Measurements from ENCODE around the gene PIP5K1C. TPM values are rescaled to one million over a fixed set of nuclear protein-coding genes. Genes with fewer than 3 reads are reported as not detected.
"Not testable (repeated sequence)": the region's sequence is repeated elsewhere in the genome, so short reads cannot be mapped to it uniquely, and the experiment has no call there.

The PIP5K1C gene
- total and polyA plus RNA-seq, 9 donors = 8.4 to 30.0 (median 23.9) TPM

- H3K27me3 ChIP-seq (ENCODE audit: control insufficient read depth, insufficient read depth, low read length) = no peaks in the 10 kb centered on the region
- 33% methylated on average over 29 of the region's 34 CpGs for WGBS (ENCODE audit: insufficient coverage)
These were observed 31.8 kb downstream of the PIP5K1C start for GRCh38 chr19:3668331-3669081.

GRCh38 chr19:3667766-3668165, 32.5 kb downstream of the PIP5K1C start:
- 68% methylated on average over 10 of the region's 17 CpGs for WGBS (ENCODE audit: insufficient coverage)
- no peaks in the 10 kb centered on the region for H3K9me3 ChIP-seq (replicated peaks; ENCODE audit: control insufficient read depth, low read depth, low read length)
- peaks cover 55% of the 10 kb centered on the region for H3K4me1 ChIP-seq (ENCODE audit: control insufficient read depth, insufficient read depth, low read length)
- DNase-seq = no peak
- H3K4me3 ChIP-seq (ENCODE audit: low read length) = no peak overlapping the region
- no peaks in the 10 kb centered on the region for H3K27me3 ChIP-seq (ENCODE audit: control insufficient read depth, insufficient read depth, low read length)
- H3K36me3 ChIP-seq (ENCODE audit: control insufficient read depth, insufficient read depth, low read length) = peaks cover 31% of the 10 kb centered on the region
- peak overlapping the region; percentile 55 for H3K27ac ChIP-seq (ENCODE audit: low read length)

More at GRCh38 chr19:3668331-3669081, 31.8 kb downstream of the PIP5K1C start:
- DNase-seq = peak; percentile 61
- Histone ChIP-seq H3K9me3 (replicated peaks; ENCODE audit: control insufficient read depth, low read depth, low read length) (no peaks in the 10 kb centered on the region), H3K4me1 (ENCODE audit: control insufficient read depth, insufficient read depth, low read length) (peaks cover 55% of the 10 kb centered on the region), H3K4me3 (ENCODE audit: low read length) (no peak overlapping the region), H3K36me3 (ENCODE audit: control insufficient read depth, insufficient read depth, low read length) (peaks cover 24% of the 10 kb centered on the region), H3K27ac (ENCODE audit: low read length) (peak overlapping the region; percentile 59)

- Histone ChIP-seq H3K27me3 (ENCODE audit: control insufficient read depth, insufficient read depth, low read length) (no peaks in the 10 kb centered on the region), H3K36me3 (ENCODE audit: control insufficient read depth, insufficient read depth, low read length) (peaks cover 32% of the 10 kb centered on the region), H3K27ac (ENCODE audit: low read length) (no peak overlapping the region), H3K4me1 (ENCODE audit: control insufficient read depth, insufficient read depth, low read length) (peaks cover 49% of the 10 kb centered on the region), H3K4me3 (ENCODE audit: low read length) (no peak overlapping the region), H3K9me3 (replicated peaks; ENCODE audit: control insufficient read depth, low read depth, low read length) (no peaks in the 10 kb centered on the region)
- no peak for DNase-seq
- 69% methylated on average over 15 of the region's 18 CpGs for WGBS (ENCODE audit: insufficient coverage)
These were observed 33.1 kb downstream of the PIP5K1C start for GRCh38 chr19:3667037-3667638.

GRCh38 chr19:3666545-3666856, 33.8 kb downstream of the PIP5K1C start:
- H3K27me3 ChIP-seq (ENCODE audit: control insufficient read depth, insufficient read depth, low read length); H3K9me3 ChIP-seq (replicated peaks; ENCODE audit: control insufficient read depth, low read depth, low read length); DNase-seq; H3K4me3 ChIP-seq (ENCODE audit: low read length); H3K27ac ChIP-seq (ENCODE audit: low read length): not testable (repeated sequence)
- H3K36me3 ChIP-seq (ENCODE audit: control insufficient read depth, insufficient read depth, low read length) = peaks cover 37% of the 10 kb centered on the region
- H3K4me1 ChIP-seq (ENCODE audit: control insufficient read depth, insufficient read depth, low read length) = peaks cover 43% of the 10 kb centered on the region
- 86% methylated on average over 12 of the region's 14 CpGs for WGBS (ENCODE audit: insufficient coverage)

GRCh38 chr19:3665681-3666544, 34.4 kb downstream of the PIP5K1C start:
- 37% methylated on average over 40 of the region's 40 CpGs for WGBS (ENCODE audit: insufficient coverage)
- Histone ChIP-seq H3K4me3 (ENCODE audit: low read length) (no peak overlapping the region), H3K9me3 (replicated peaks; ENCODE audit: control insufficient read depth, low read depth, low read length) (peaks cover 3% of the 10 kb centered on the region), H3K36me3 (ENCODE audit: control insufficient read depth, insufficient read depth, low read length) (peaks cover 42% of the 10 kb centered on the region), H3K27me3 (ENCODE audit: control insufficient read depth, insufficient read depth, low read length) (no peaks in the 10 kb centered on the region), H3K4me1 (ENCODE audit: control insufficient read depth, insufficient read depth, low read length) (peaks cover 41% of the 10 kb centered on the region), H3K27ac (ENCODE audit: low read length) (no peak overlapping the region)
- DNase-seq = peak; percentile 47

- DNase-seq = no peak
- Histone ChIP-seq H3K4me3 (ENCODE audit: low read length) (no peak overlapping the region), H3K27ac (ENCODE audit: low read length) (no peak overlapping the region), H3K36me3 (ENCODE audit: control insufficient read depth, insufficient read depth, low read length) (peaks cover 49% of the 10 kb centered on the region), H3K4me1 (ENCODE audit: control insufficient read depth, insufficient read depth, low read length) (peaks cover 40% of the 10 kb centered on the region), H3K27me3 (ENCODE audit: control insufficient read depth, insufficient read depth, low read length) (no peaks in the 10 kb centered on the region), H3K9me3 (replicated peaks; ENCODE audit: control insufficient read depth, low read depth, low read length) (peaks cover 3% of the 10 kb centered on the region)
- 86% methylated on average over 15 of the region's 19 CpGs for WGBS (ENCODE audit: insufficient coverage)
These were observed 35.2 kb downstream of the PIP5K1C start for GRCh38 chr19:3664879-3665642.

- DNase-seq = no peak
- peaks cover 3% of the 10 kb centered on the region for H3K9me3 ChIP-seq (replicated peaks; ENCODE audit: control insufficient read depth, low read depth, low read length)
- peaks cover 28% of the 10 kb centered on the region for H3K4me1 ChIP-seq (ENCODE audit: control insufficient read depth, insufficient read depth, low read length)
- H3K4me3 ChIP-seq (ENCODE audit: low read length) = no peak overlapping the region
- 92% methylated on average over 17 of the region's 18 CpGs for WGBS (ENCODE audit: insufficient coverage)
- H3K36me3 ChIP-seq (ENCODE audit: control insufficient read depth, insufficient read depth, low read length) = peaks cover 59% of the 10 kb centered on the region
- no peak overlapping the region for H3K27ac ChIP-seq (ENCODE audit: low read length)
- H3K27me3 ChIP-seq (ENCODE audit: control insufficient read depth, insufficient read depth, low read length) = no peaks in the 10 kb centered on the region
These were observed 36.4 kb downstream of the PIP5K1C start for GRCh38 chr19:3663838-3664237.

- Histone ChIP-seq H3K36me3 (ENCODE audit: control insufficient read depth, insufficient read depth, low read length) (peaks cover 74% of the 10 kb centered on the region), H3K27ac (ENCODE audit: low read length) (peak overlapping the region; percentile 80), H3K4me1 (ENCODE audit: control insufficient read depth, insufficient read depth, low read length) (peaks cover 15% of the 10 kb centered on the region), H3K27me3 (ENCODE audit: control insufficient read depth, insufficient read depth, low read length) (no peaks in the 10 kb centered on the region), H3K4me3 (ENCODE audit: low read length) (no peak overlapping the region), H3K9me3 (replicated peaks; ENCODE audit: control insufficient read depth, low read depth, low read length) (peaks cover 3% of the 10 kb centered on the region)
- WGBS (ENCODE audit: insufficient coverage) = 93% methylated on average over 32 of the region's 34 CpGs
- no peak for DNase-seq
These were observed 38.7 kb downstream of the PIP5K1C start for GRCh38 chr19:3661284-3662238.
